ENCODE data around the gene PRKN.
A peak's percentile ranks its signal among the peaks of the same experiment; 100 is the strongest.

The PRKN gene

GRCh38 chr6:161418463-161418945, 1309.1 kb downstream of the PRKN start:
- DNase-seq, result peak; percentile 86

- peak; percentile 91 for DNase-seq
These were observed 1309.7 kb downstream of the PRKN start for GRCh38 chr6:161417717-161418462.

GRCh38 chr6:161415302-161415855, 1312.2 kb downstream of the PRKN start:
- DNase-seq, result no peak

- DNase-seq, result no peak
These were observed 1312.9 kb downstream of the PRKN start for GRCh38 chr6:161414707-161415106.

GRCh38 chr6:161414180-161414579, 1313.4 kb downstream of the PRKN start:
- DNase-seq, result no peak

GRCh38 chr6:161413355-161413771, 1314.2 kb downstream of the PRKN start:
- DNase-seq, result no peak

- DNase-seq, result no peak
These were observed 1314.8 kb downstream of the PRKN start for GRCh38 chr6:161412795-161413194.

- no peak for DNase-seq
These were observed 1316.2 kb downstream of the PRKN start for GRCh38 chr6:161411265-161411944.

GRCh38 chr6:161410736-161411135, 1316.8 kb downstream of the PRKN start:
- DNase-seq, result no peak

GRCh38 chr6:161410076-161410475, 1317.5 kb downstream of the PRKN start:
- no peak for DNase-seq

GRCh38 chr6:161409353-161409752, 1318.2 kb downstream of the PRKN start:
- DNase-seq, result no peak

- DNase-seq, result no peak
These were observed 1319.5 kb downstream of the PRKN start for GRCh38 chr6:161408041-161408440.

GRCh38 chr6:161407581-161407980, 1320.0 kb downstream of the PRKN start:
- peak; percentile 66 for DNase-seq

GRCh38 chr6:161407115-161407514, 1320.5 kb downstream of the PRKN start:
- DNase-seq, result peak; percentile 67

- peak; percentile 29 for DNase-seq
These were observed 1320.9 kb downstream of the PRKN start for GRCh38 chr6:161406646-161407045.

GRCh38 chr6:161405418-161405817, 1322.1 kb downstream of the PRKN start:
- no peak for DNase-seq

- no peak for DNase-seq
These were observed 1323.8 kb downstream of the PRKN start for GRCh38 chr6:161403717-161404116.

- DNase-seq, result no peak
These were observed 1325.8 kb downstream of the PRKN start for GRCh38 chr6:161401587-161402309.

- no peak for DNase-seq
These were observed 1326.9 kb downstream of the PRKN start for GRCh38 chr6:161400671-161401070.

GRCh38 chr6:161396539-161396938, 1331.0 kb downstream of the PRKN start:
- DNase-seq, result peak; percentile 89

- DNase-seq, result peak; percentile 17
These were observed 1331.8 kb downstream of the PRKN start for GRCh38 chr6:161395716-161396231.

GRCh38 chr6:161394437-161394836, 1333.1 kb downstream of the PRKN start:
- no peak for DNase-seq

GRCh38 chr6:161393839-161394364, 1333.7 kb downstream of the PRKN start:
- DNase-seq, result peak; percentile 93

All from NCI-H69 (cell line).